Pons (tissue), 1 donor: ENCODE results near the gene KRTAP19-4.
"Not testable (repeated sequence)": the region's sequence is repeated elsewhere in the genome, so short reads cannot be mapped to it uniquely, and the experiment has no call there.

ENCODE experiments used
- DNase-seq: peaks from one replicate; pipeline ENCODE4 v3.0.0-alpha.2; 2016; ENCODE audit warnings: low spot score

KRTAP19-4 gene

GRCh38 chr21:30497065-30497464 lies at the start of gene KRTAP19-4:
Gene KRTAP19-4 (minus strand): TSS chr21:30497165. CDS start chr21:30497110, 55 bp downstream.
- DNase-seq = no peak

DNA sequence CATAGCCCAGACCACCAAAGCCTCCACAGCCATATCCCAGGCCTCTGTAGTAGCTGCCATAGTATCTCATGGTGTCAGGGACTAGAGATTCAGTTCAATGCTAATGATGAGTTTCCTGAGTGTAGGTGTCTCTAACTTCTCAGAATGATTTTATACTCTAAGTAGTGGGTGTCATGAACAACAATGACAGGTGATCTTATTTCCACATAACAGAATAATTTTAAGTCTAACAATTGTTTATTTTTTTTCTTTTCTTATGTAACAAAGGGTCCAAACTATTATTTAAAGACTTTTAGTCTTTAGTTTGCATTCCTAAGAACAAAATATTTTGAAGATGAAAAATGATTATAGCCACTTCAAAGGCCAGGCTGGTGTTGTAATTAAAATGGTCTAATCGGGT lies 44.8 kb upstream of the KRTAP19-4 start, which contains the start of gene KRTAP19-6:
TSS of gene KRTAP19-6 (minus strand) at position 101 of the 400 bp plus-strand sequence. CDS start at position 70, 31 bp downstream.
- no peak for DNase-seq

DNA sequence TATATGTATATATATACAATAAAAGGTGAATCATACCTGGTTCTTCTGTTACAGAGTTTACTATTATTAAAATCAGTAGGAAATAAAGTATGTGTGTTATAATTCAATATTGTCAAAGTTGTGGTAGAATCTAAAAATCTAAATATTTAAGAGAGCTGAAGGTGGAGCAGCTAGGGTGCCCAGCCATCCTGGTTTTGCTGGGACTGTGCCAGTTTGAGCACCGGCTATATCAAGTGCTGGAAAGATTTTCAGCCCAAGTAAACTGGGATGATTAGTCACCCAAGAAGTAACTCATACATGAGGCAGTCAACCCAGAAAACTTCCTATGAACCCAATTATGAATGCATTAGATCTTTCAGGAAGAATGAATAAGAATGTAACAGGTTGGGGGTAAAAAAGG lies 21.9 kb upstream of the KRTAP19-4 start:
- DNase-seq = no peak

DNA sequence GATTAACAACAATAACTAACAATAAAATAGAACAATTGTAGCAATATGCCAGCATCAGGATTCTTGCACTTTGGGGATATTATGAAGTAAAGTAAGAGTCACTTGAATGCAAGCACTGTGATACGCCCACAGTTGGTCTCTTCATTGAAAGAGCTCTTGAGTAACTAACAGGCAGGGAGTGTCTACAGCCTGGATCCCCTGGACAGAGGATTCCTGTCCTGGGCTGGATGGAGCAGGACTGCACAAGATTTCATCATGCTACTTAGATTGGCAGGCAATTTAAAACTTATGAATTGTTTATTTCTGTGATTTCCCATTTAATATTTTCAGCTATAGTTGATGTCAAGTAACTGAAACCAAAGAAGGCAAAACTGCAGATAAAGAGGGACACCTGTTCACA lies 18.7 kb upstream of the KRTAP19-4 start:
- DNase-seq = no peak

GRCh38 chr21:30505621-30506205 lies 8.7 kb upstream of the KRTAP19-4 start:
- not testable (repeated sequence) for DNase-seq

DNA sequence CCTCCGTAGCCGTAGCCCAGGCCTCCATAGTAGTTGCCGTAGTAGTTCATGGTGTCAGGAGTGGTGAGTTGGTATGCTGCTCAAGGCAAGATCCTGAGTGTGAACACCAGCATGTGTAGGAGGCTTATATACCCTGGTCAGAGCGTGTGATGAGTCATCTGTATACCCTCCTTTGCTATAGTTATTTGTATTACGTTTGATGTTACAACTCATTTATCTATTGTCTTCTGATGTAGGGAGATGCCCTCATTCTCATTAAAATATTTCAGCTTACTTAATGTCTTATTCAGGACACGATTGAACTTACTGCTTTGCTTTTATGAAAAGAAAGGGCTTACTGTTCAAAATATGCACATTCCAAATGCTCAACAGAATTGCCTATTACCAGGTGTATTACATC lies 5.1 kb upstream of the KRTAP19-4 start, which contains the start of gene KRTAP19-5:
TSS of gene KRTAP19-5 (minus strand) at position 101 of the 400 bp plus-strand sequence. CDS start at position 50, 51 bp downstream.
- no peak for DNase-seq

DNA sequence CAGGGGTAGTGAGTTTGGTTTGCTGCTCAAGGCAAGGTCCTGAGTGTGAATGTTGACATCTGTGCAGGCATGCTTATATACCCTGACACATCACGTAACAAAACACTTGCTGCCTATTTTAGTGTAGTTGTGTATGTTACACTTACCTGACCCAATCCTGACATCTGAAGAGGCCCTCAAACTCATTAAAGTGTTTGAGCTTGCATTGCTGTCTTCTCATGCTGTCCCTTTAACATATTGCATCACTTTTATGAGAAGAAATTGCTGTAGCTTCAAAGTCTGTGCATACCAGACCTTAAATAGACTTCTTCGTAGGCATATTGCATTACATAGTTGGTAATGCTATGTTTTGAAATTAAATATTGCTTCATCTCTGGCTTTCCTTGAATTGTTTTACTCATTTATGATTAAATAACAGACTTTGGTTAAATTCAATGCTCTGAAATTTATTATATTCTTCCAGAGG lies 5.0 kb downstream of the KRTAP19-4 start, which contains the start of gene KRTAP19-3:
TSS of gene KRTAP19-3 (minus strand) at position 51 of the 466 bp plus-strand sequence. CDS start 56 bp downstream, outside the sequence.
- DNase-seq = no peak

DNA sequence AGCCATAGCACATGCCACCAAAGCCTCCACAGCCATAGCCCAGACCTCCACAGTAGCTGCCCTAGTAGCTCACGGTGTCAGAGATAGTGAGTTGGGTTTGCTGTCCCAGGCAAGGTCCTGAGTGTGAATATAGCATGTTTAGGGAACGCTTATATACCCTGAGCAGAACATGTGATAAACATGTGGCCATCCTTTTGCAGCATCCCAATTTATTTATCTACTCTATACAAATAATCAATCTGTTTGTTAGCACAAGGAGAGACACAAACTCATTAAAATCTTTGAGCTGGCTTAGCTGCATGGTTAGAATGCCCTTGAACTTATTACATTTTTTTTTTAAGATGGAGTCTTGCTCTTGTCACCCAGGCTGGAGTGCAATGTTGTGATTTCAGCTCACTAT lies 9.6 kb downstream of the KRTAP19-4 start, which contains the start of gene KRTAP19-2:
TSS of gene KRTAP19-2 (minus strand) at position 101 of the 400 bp plus-strand sequence. CDS start at position 13, 88 bp downstream.
- no peak for DNase-seq

GRCh38 chr21:30486180-30486579 lies 10.8 kb downstream of the KRTAP19-4 start:
- no peak for DNase-seq

- no peak for DNase-seq
Measured at GRCh38 chr21:30482130-30482529, 14.8 kb downstream of the KRTAP19-4 start.

GRCh38 chr21:30480145-30480544 lies 16.8 kb downstream of the KRTAP19-4 start, which contains the start of gene KRTAP19-1:
Gene KRTAP19-1 (minus strand): TSS chr21:30480367. CDS start chr21:30480317, 50 bp downstream.
- DNase-seq = no peak

- no peak for DNase-seq
Measured at GRCh38 chr21:30479259-30479658, 17.7 kb downstream of the KRTAP19-4 start.

- no peak for DNase-seq
Measured at GRCh38 chr21:30478004-30478403, 19.0 kb downstream of the KRTAP19-4 start.

- no peak for DNase-seq
Measured at GRCh38 chr21:30468900-30469714, 27.9 kb downstream of the KRTAP19-4 start.

DNA sequence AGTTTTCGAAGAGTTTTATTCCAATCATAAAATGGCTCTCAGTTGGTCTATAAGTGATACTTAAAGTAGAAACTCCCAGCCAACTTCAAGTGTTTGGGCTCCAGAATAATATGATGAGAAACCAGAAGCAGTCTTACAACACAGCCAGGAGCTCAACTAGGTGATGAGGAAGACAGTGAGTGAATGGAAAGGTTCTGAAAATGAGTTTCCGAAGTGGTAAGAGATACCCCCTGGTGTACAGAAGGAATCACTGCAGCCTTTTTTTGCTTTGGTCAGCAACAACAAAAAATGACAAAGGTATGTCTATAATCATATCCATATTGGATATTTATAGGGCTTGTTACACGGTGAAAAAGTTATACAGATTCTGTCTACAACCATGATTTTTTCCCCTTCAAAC lies 33.3 kb downstream of the KRTAP19-4 start:
- DNase-seq = no peak

DNA sequence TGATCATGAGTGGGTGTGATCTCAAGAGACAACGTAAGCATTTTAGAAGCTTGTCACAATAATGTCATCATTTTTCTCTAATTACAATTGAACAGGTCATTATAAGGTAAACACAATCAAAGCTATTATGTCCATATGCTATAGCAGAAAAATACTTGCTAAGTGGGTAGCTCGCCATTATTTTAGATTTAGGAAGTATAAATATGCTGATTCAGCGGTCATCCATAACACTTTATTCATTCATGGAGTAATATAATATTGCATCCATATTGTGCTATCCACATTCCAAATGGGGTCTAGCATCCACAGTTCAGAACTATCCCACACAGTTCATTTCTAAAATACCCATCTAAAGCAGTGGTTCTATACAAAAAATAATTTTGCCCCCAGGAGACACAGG lies 48.5 kb downstream of the KRTAP19-4 start:
- no peak for DNase-seq

- DNase-seq = no peak
Measured at GRCh38 chr21:30447056-30447455, 49.9 kb downstream of the KRTAP19-4 start.
